T-helper 2 cell treated with Interferon-gamma antibody and Interleukin-4, amounts not matched to agents 5 μg/mL and 100 μg/mL, for 36 hours (primary cell): Measurements from ENCODE around the gene SEMA6A.
A peak's percentile ranks its signal among the peaks of the same experiment; 100 is the strongest.

Experiments
- DNase-seq: peaks from one replicate; pipeline ENCODE4 v3.0.0; 2021; ENCODE audit warnings: low spot score
- H3K27ac Mint-ChIP-seq: one replicate; pipeline ENCODE4 v1.8.0; 2021; ENCODE audit warnings: mild to moderate bottlenecking, mixed read lengths
- H3K27me3 Mint-ChIP-seq: one replicate; pipeline ENCODE4 v1.8.0; 2021; ENCODE audit warnings: low read depth, mixed read lengths
- H3K36me3 Mint-ChIP-seq: one replicate; pipeline ENCODE4 v1.8.0; 2021; ENCODE audit warnings: low read depth, mixed read lengths
- H3K4me1 Mint-ChIP-seq: one replicate; pipeline ENCODE4 v1.8.0; 2021; ENCODE audit warnings: low read depth, mixed read lengths
- H3K4me3 Mint-ChIP-seq: one replicate; pipeline ENCODE4 v1.8.0; 2022; ENCODE audit warnings: mild to moderate bottlenecking, moderate library complexity, mixed read lengths
- H3K9me3 Mint-ChIP-seq: one replicate; pipeline ENCODE4 v1.8.0; 2021; ENCODE audit warnings: mixed read lengths

Gene SEMA6A

DNA sequence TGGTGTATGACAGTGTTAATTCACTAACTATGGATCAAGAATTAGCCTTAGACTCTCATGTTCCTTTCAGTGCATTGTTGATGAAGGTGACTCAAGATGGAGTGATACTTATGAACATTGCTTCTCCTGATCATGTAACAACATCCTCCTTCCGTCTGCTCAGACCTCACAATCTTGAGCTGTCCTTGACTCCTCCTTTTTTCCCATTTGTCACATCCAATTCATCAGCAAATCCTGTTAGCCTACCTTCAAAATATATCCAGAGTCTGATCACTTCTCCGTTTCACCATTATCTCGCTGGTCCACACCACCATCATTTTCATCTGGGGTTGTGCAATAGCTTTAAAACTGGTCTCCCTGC is 9.2 kb upstream of the SEMA6A start:
- H3K4me3 Mint-ChIP-seq, result no peak overlapping the region
- H3K27me3 Mint-ChIP-seq, result peaks cover 31% of the 10 kb centered on the region
- H3K36me3 Mint-ChIP-seq, result no peaks in the 10 kb centered on the region
- no peak overlapping the region for H3K27ac Mint-ChIP-seq
- no peaks in the 10 kb centered on the region for H3K4me1 Mint-ChIP-seq
- H3K9me3 Mint-ChIP-seq, result no peaks in the 10 kb centered on the region
- no peak for DNase-seq

DNA sequence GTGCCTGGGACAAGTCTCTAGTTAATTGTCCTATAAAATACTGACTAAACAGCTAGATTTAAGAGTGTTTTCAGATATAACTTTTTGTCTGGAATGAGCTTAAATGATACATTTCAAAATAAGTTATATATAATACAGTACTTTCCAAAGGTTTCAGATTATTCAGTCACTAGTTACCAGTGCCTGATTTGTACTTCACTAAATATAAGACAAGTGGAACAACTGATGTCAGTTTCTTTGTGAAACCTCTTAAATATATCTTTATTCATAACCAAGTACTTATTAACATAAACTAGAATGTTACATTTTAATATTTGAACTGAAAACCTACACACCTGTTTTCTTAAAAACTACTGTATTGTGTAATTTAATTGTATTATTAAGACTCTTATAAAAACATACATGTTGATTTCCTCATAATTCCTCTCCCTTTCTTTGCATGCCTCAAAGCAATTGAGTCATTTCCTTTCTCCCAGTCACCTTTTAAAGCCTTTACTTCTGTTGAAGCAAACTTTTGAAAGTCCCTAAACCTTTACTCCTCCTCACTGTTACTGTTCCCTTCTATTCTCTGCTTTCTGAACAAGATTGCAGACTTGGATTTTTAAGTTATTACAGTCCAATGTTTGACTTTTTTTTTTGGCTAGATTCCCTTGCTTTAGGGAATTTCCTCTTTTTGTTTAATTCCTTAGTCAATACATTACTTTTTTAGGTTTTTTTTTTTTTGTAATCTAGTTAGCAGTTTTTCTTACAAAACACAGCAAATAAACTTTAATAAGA is 8.7 kb upstream of the SEMA6A start:
- Mint-ChIP-seq H3K4me3 (no peak overlapping the region), H3K9me3 (no peaks in the 10 kb centered on the region), H3K27ac (no peak overlapping the region), H3K4me1 (no peaks in the 10 kb centered on the region), H3K27me3 (peaks cover 35% of the 10 kb centered on the region), H3K36me3 (no peaks in the 10 kb centered on the region)
- no peak for DNase-seq

DNA sequence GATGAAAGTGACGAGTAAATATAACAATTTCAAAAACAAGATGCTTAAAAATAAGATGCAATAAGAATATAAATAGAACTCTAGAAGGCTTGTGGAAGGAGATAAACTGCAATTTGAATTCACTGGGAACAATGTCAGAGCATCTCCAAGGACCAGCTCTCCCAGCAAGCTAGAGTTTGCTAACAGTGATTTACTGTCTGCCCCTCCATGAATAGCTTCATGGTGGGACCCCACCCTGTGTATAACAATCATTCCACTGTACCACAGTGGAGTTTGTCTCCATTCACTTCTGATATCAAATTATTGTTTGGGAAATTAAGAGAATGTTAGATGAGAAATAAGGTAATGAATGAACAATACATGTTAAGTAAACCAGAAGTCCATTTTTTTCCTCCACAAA is 7.3 kb upstream of the SEMA6A start:
- Mint-ChIP-seq H3K4me3 (no peak overlapping the region), H3K9me3 (no peaks in the 10 kb centered on the region), H3K27me3 (peaks cover 37% of the 10 kb centered on the region), H3K36me3 (no peaks in the 10 kb centered on the region), H3K4me1 (no peaks in the 10 kb centered on the region), H3K27ac (no peak overlapping the region)
- no peak for DNase-seq

DNA sequence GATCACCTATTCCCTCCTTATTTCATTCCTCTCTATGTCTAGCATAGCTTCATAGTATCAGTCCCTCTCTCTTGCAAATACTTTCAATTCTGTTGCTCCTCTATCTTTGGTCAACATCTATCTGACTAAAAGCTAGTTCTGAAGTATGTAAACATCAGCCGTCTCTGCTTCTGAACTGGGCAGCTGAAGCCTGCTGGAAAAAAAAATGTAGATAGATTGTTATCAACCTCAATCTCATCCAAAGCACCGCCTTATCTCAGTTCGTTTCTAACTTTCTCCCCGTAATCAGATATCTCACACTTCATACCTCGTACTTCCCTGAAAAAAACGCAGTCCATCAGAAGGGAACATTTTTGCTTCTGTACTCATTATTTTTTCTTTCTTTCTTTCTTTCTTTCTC is 4.5 kb upstream of the SEMA6A start:
- Mint-ChIP-seq H3K36me3 (no peaks in the 10 kb centered on the region), H3K27ac (no peak overlapping the region), H3K27me3 (peaks cover 56% of the 10 kb centered on the region), H3K4me3 (no peak overlapping the region), H3K9me3 (no peaks in the 10 kb centered on the region), H3K4me1 (peaks cover 9% of the 10 kb centered on the region)
- no peak for DNase-seq

DNA sequence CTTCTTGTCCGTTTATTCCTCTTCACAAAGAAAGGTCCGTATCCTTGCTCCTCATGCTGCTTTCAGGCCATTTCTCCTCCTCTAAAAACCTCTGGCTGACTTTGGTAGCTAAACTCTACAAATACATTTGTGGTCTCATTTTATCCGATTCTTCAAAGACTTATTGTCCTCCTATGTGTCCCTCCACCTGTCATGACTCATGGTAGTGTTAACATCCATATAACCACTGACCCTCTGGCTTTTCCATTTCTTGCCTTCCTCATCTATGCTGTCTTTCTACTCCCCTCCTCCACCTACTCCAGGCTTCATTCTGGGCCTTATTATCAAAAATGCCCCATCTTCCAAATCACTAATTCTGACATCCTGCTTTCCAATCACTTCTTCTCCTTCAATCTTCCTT is 4.1 kb upstream of the SEMA6A start:
- Mint-ChIP-seq H3K27ac (no peak overlapping the region), H3K36me3 (no peaks in the 10 kb centered on the region), H3K27me3 (peaks cover 55% of the 10 kb centered on the region)

DNA sequence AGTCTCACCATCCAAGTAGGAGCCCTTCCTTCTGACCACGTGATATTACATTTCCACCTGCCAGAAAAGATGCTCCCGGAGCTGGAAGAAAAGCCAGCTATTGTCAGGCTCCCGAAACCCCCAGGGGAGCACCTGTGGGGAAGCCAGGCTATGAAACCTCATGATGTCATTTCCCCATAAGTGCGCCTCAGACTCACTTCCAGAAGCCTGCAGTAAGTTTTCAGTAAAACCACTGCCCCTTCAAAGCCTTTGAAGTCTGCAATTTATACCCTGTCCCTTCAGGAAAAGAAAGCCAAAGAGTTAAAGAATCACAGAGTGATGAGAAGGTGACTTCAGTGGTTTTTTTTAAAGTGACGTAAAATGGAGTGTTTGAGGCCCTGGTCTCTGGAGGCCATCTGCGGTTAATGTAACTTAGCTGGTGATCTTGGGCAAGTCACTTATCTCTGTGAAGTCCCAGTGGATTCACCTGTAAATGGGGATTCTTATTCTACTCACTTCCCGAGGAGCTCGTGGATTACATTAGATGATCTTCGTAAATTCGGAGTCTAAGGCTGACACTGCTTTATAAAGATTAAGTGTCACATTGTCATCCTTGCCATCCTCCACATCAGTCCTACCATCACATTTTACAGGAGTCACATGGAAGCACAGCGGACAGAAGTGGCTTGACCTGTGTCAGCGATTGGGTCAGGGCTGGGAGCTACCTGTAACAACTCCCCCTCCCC is 2.6 kb upstream of the SEMA6A start:
- Mint-ChIP-seq H3K4me1 (peaks cover 9% of the 10 kb centered on the region), H3K9me3 (no peaks in the 10 kb centered on the region), H3K4me3 (no peak overlapping the region), H3K36me3 (no peaks in the 10 kb centered on the region), H3K27ac (no peak overlapping the region), H3K27me3 (peaks cover 64% of the 10 kb centered on the region)
- no peak for DNase-seq

More for the DNA sequence above, 4.1 kb upstream of the SEMA6A start:
- H3K9me3 Mint-ChIP-seq, result no peaks in the 10 kb centered on the region
- no peak for DNase-seq
- peaks cover 9% of the 10 kb centered on the region for H3K4me1 Mint-ChIP-seq
- H3K4me3 Mint-ChIP-seq, result no peak overlapping the region

DNA sequence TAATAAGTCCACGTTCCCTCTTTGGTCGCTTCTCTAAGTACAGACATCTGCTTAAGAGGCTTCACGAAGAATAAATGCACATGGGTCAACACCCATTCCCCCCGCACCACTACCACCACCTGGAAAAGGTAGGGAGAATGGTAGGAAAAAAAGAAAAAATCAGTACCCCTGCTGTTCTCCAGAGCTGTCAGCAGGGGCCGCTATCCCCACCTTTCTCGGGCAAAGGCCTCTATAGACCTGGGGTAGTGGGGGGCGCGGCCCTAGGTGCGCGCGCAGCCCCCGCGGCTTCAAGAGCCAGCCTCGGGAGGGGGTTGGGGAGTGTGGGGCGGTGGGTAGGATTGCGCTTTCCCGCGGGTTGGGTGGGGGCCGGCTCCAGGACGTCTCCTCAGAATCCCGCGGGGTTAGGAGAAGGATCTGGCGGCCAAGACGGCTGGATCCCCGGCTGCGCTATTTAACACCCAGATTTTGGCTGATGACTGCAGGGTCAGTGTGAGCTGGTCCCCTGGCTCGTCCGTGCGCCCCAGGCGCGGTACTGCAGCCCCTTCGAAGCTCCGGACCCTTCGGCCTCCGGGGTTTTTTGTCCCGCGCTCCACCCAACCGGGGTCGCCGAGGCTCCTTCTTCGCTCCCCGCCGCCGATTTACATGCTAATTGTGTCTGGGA is 1.6 kb upstream of the SEMA6A start:
- peaks cover 73% of the 10 kb centered on the region for H3K27me3 Mint-ChIP-seq
- H3K4me3 Mint-ChIP-seq, result peak overlapping the region; percentile 49
- H3K36me3 Mint-ChIP-seq, result no peaks in the 10 kb centered on the region
- H3K27ac Mint-ChIP-seq, result no peak overlapping the region
- peak; percentile 25 for DNase-seq
- H3K9me3 Mint-ChIP-seq, result no peaks in the 10 kb centered on the region
- H3K4me1 Mint-ChIP-seq, result peaks cover 9% of the 10 kb centered on the region

DNA sequence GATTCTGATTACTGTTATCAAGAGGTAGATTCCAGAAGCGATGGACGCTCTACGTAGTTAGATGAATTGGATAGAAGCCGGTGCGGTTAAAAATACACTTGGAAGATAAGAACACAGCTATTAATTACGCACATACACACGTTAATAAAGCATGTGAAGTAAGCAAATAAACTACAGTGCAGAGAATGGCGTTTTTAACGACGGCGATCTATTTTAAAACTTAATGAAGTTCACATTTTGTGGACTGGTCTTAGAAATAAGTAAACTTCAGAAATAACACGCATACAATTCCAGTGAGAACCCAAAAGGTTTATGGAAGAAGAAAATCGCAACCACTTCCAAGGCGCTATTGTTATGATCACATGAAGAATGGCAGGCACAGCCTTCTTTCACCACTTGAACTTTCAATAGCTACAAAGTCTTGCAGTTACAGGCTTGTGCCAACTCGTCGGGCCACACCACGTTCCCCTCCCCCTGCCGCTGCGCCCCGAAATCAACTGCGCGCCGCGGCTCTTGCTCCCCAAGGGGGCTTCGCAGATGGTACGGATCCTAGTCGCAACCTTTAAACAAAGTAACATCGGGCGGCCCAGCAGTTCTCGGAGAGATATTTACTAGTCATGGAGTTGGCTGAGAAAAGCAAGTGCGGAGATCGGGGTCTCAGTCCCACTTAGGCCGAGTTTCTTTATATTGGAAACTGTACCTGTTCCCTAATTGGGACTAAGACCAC is 866 bp upstream of the SEMA6A start:
- H3K27ac Mint-ChIP-seq, result no peak overlapping the region
- no peaks in the 10 kb centered on the region for H3K9me3 Mint-ChIP-seq
- H3K4me1 Mint-ChIP-seq, result peaks cover 9% of the 10 kb centered on the region
- H3K27me3 Mint-ChIP-seq, result peaks cover 75% of the 10 kb centered on the region
- DNase-seq, result no peak
- peak overlapping the region; percentile 49 for H3K4me3 Mint-ChIP-seq
- H3K36me3 Mint-ChIP-seq, result no peaks in the 10 kb centered on the region

DNA sequence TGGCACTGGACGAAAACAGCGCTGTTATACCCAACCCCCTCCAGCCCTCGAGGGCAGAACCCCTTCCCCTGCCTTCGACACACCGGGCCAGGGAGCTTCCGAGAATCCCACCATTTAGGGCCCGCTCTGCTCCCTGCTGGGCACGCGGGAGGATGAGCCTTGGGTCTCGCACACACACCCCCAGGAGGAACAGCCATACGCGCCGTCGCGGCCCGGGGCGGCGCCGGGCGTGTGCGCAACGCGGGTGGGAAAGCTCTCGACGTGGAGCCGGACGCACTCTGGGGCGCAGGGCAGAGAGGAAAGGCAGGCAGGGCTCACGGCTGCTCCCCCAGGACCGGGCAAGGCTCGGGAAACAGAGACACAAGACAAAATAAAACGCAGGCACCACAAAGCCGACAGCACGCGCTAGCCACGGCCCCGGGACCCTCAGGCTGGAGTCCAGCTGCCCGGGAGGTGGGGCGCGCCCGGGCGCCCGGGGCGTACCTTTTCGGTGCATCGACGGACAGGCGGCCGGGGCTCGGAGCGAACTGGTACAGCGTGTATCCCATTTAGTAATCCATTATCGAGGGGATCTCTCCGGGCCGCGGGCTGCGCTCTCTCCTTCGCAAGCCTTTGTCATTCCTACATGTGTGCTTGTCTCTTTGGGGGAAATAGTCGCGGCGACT is 789 bp downstream of the SEMA6A start:
- peak overlapping the region; percentile 86 for H3K4me3 Mint-ChIP-seq
- H3K9me3 Mint-ChIP-seq, result no peaks in the 10 kb centered on the region
- H3K4me1 Mint-ChIP-seq, result peaks cover 9% of the 10 kb centered on the region
- DNase-seq, result no peak
- H3K27ac Mint-ChIP-seq, result peak overlapping the region; percentile 54
- peaks cover 81% of the 10 kb centered on the region for H3K27me3 Mint-ChIP-seq
- no peaks in the 10 kb centered on the region for H3K36me3 Mint-ChIP-seq

DNA sequence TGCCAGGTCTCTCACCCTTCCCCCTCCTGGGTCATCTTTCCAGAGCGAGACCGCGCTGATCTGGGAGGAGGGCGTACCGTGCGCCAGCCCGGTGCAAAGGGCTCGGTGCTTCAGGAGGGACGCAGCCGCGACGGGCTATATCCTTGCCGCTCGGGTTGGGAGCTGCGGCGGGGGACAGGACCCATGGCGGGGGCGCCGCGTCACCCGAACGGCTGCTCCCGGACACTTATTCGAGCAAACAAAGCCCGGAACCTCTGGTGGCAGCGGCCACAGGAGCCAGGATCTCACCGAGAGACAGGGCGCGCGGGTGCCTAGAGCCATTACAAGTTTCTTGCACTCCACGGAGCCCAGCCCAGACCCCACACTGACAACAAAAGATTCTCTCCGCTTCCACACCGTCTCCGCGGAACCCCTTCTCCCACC is 1.3 kb downstream of the SEMA6A start:
- Mint-ChIP-seq H3K36me3 (no peaks in the 10 kb centered on the region), H3K27me3 (peaks cover 83% of the 10 kb centered on the region), H3K27ac (no peak overlapping the region), H3K4me1 (peaks cover 9% of the 10 kb centered on the region), H3K9me3 (no peaks in the 10 kb centered on the region), H3K4me3 (peak overlapping the region; percentile 43)
- DNase-seq, result no peak

DNA sequence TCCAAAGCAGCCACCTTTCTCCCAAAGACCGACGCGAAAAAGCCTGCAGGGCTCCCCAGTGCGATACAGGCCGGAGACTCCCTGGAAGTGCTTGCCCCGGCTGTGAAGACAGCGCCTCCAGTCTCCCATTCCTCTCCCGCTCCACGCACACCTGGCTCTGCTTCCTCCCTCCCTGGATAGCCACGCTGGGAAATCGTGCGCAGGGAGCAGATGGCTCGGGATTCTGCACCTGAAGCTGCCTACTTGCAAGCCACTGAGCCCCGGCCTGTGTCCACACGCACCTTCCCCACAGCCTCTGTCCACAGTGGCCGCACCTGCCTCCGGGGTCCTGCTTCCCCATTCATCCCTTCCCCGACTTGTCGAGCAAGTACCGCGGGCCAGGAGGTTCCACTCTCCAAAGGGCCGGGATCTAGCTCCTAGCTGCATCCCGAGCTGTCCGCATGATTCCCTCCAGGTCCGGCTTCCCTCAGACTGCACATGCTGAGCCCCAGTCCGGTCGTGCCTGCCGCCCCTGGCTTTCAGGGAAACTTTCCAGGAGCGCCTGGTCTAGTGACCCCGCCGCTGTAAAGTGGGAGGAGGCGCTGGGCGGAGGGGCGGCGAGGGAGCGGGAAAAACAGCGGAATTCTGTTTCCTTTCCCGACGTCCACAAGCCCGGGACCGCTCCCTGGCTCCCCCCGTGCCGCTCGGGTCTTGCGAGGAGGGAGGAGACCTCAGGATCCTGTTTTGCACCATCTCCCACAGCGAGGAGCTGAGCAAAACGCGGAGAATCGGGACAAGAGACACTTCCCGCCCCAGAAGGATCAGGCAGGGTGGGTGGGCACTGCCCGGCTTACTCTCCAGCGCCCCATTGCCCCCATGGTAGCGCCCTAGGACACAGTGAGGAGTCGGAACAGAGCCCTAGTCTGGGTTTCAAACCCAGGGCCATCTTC is 2.0 kb downstream of the SEMA6A start:
- Mint-ChIP-seq H3K4me1 (peaks cover 9% of the 10 kb centered on the region), H3K36me3 (no peaks in the 10 kb centered on the region), H3K27me3 (peaks cover 85% of the 10 kb centered on the region), H3K9me3 (no peaks in the 10 kb centered on the region), H3K27ac (no peak overlapping the region), H3K4me3 (no peak overlapping the region)
- no peak for DNase-seq

DNA sequence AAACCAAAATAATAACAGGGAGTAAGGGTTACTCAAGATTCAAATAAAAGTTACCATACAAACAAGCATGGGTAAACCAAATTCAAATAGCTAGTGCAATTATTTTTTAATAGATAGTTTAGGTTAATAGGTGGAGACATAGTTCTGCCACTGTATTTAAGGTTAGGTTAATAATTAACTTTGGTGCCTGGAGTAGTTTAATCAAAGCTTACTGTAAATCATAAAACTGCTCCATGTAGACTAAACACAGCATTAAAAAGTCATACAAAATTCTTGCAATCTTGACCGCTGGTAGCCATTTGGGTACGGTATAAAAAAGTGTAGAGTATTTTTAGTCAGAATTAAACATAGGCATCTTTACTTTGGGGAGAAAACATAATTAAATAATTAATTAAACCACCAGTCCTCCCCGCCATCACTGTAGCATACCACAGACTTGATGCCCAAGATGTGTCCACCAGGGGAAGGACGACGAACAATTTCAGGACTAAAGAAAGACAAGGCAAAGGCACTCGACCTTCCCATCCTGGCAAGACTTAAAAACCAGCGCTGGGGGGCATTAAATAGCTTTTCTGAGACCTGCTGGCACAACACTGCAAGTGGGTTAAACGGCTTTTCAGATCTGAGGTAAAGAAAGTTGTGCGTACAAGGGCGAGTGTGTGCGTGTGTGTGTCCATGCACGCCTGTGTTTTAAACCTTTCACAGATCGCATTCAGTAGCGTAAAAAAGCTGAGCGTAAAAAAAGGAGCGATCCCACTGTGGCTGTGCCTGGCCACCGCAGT is 2.9 kb downstream of the SEMA6A start:
- Mint-ChIP-seq H3K4me1 (peaks cover 9% of the 10 kb centered on the region), H3K27ac (no peak overlapping the region), H3K9me3 (no peaks in the 10 kb centered on the region), H3K27me3 (peaks cover 83% of the 10 kb centered on the region), H3K4me3 (no peak overlapping the region), H3K36me3 (no peaks in the 10 kb centered on the region)
- no peak for DNase-seq
